ENCODE measurements around the gene CENPP.
"Not testable (repeated sequence)": the region's sequence is repeated elsewhere in the genome, so short reads cannot be mapped to it uniquely, and the experiment has no call there.

CENPP gene

GRCh38 chr9:92384375-92384774 lies 58.6 kb downstream of the CENPP start:
- DNase-seq: no peak

- no peak for DNase-seq
These were observed 59.2 kb downstream of the CENPP start for GRCh38 chr9:92385001-92385400.

- DNase-seq: no peak
These were observed 59.7 kb downstream of the CENPP start for GRCh38 chr9:92385477-92385876.

- no peak for DNase-seq
These were observed 60.2 kb downstream of the CENPP start for GRCh38 chr9:92385953-92386352.

GRCh38 chr9:92392690-92393089 lies 66.9 kb downstream of the CENPP start:
- no peak for DNase-seq

GRCh38 chr9:92393686-92394085 lies 67.9 kb downstream of the CENPP start:
- DNase-seq: no peak

- no peak for DNase-seq
These were observed 69.9 kb downstream of the CENPP start for GRCh38 chr9:92395617-92396016.

- no peak for DNase-seq
These were observed 72.1 kb downstream of the CENPP start for GRCh38 chr9:92397853-92398252.

- DNase-seq: no peak
These were observed 76.6 kb downstream of the CENPP start for GRCh38 chr9:92402360-92402759.

- DNase-seq: no peak
These were observed 77.3 kb downstream of the CENPP start for GRCh38 chr9:92402826-92403745.

- DNase-seq: no peak
These were observed 78.5 kb downstream of the CENPP start, which contains the start of gene OGN for GRCh38 chr9:92404042-92404836. OGN (minus strand) TSS chr9:92404578; CDS start chr9:92403407, 1,171 bp downstream.

- no peak for DNase-seq
These were observed 80.1 kb downstream of the CENPP start for GRCh38 chr9:92405818-92406217.

GRCh38 chr9:92406477-92406876 lies 80.7 kb downstream of the CENPP start:
- no peak for DNase-seq

- DNase-seq: no peak
These were observed 82.1 kb downstream of the CENPP start for GRCh38 chr9:92407818-92408217.

GRCh38 chr9:92408747-92409478 lies 83.2 kb downstream of the CENPP start:
- no peak for DNase-seq

GRCh38 chr9:92411157-92411556 lies 85.4 kb downstream of the CENPP start:
- not testable (repeated sequence) for DNase-seq

GRCh38 chr9:92414566-92414965 lies 88.8 kb downstream of the CENPP start:
- no peak for DNase-seq

- DNase-seq: no peak
These were observed 97.0 kb downstream of the CENPP start for GRCh38 chr9:92422611-92423338.

GRCh38 chr9:92423612-92424011 lies 97.9 kb downstream of the CENPP start:
- DNase-seq: no peak

GRCh38 chr9:92424340-92424739 lies 98.6 kb downstream of the CENPP start, which contains the start of gene OMD:
OMD (minus strand) TSS chr9:92424471; CDS start chr9:92417558, 6,913 bp downstream.
- no peak for DNase-seq

- DNase-seq: no peak
These were observed 99.7 kb downstream of the CENPP start for GRCh38 chr9:92425474-92425873.

GRCh38 chr9:92426501-92427145 lies 100.9 kb downstream of the CENPP start:
- DNase-seq: no peak
